ENCODE measurements around the gene NUP205.
"Not testable (repeated sequence)": the region's sequence is repeated elsewhere in the genome, so short reads cannot be mapped to it uniquely, and the experiment has no call there.

NUP205 gene

DNA sequence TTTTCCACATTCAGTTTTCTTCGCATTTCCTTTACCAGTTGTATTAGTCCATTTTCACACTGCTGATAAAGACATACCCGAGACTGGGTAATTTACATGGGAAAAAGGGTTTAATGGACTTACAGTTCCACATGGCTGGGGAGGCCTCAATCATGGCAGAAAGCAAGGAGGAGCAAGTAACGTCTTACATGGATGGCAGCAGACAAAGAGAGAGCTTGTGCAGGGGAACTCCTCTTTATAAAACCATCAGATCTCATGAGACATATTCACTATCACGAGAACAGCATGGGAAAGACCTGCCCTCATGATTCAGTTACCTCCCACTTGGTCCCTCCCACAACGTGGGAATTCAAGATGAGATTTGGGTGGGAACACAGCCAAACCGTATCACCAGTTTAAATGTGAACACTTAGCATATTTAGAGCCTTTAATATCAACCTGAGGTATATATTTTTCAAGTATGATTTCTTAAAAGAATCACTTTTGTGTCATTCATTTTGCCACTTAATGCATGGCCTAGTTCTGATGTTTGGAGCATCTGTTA is 111.2 kb downstream of the NUP205 start:
- not testable (repeated sequence) for DNase-seq

DNA sequence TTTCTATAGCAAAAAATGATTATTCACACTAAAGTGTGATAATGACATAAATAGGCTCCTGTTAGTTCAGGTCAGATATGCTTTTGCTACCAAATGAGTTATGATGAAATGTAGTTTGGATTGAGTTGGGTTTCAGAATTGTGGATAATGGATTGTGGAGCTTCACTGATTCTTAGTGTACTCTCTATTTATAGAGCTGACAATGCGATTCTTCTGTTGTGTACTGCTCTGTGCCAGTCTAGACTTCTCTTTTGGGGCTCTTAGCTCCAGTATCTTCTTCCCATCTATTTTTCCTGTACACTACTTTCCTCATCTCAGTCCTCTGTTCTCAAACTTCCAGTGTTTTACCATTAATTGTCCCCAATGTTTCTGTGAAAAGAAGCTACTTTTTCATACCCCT is 112.1 kb downstream of the NUP205 start:
- no peak for DNase-seq

DNA sequence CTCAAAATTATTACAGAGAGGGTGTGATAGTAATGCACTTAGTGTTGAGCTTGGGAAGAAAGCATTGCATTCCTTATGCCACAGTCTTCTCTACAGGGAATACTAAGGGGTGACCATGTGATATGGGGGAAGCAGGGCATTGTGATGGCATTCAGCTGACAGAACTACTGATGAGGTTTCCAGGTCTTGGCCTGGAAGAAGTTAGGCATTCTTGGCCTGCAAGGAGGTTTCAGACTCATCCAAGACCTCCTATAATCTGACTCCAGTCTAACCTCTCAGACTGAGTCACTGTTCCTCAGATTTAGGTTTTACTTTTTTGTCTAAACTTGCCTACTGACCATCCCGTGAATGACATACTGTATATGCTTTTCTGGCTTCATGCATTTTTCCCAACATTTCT is 112.5 kb downstream of the NUP205 start:
- no peak for DNase-seq

DNA sequence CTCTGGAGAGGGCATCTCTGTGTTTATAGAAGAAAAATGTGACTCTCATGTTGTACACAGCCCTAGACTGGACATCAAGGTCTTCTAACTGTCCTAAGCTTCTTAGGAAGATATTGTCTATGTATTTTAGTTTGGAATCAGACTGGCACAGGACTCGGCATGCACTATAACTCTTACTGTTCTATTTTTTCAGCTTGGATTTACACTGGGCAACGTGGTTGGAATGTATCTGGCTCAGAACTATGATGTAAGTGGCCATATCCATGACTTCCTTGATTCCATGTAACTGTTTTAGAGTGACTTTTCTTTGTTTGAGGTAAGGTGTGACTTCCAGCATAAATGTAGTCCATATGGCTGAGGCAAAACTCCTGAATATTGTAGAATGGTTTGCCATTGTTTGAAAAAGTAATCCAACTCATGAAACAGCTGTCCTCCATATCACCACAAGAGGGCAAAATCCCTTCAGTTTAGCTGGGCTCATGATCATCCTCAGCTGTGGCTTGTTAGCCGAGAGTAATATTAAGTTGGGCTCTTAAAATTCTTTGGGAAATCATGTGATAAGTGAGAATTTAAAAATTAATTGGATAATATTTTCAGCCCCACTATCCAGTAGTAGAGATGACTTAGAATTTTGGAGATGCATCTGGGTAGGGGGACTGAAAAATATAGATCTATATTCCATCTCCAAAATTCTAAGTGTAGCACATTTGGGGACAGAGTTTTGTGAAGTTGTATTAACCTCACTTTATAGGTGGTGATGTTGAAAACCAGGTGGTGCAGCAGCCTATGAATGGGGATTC is 115.0 kb downstream of the NUP205 start:
- peak; percentile 50 for DNase-seq

DNA sequence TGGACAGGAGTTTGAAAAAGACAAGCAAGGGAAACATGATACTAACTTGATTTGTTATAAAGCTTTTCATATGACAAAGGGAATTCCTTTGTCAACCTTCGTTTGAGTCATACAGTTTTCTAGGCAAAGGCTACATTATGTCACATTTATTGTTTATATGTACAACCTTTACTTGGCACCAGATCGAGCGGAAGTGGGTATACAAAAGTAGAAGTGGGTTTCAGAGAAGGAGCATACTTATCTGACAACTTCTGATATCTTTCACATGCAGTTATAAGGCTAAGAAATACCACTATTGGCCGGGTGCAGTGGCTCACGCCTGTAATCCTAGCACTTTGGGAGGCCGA is 115.6 kb downstream of the NUP205 start:
- no peak for DNase-seq

DNA sequence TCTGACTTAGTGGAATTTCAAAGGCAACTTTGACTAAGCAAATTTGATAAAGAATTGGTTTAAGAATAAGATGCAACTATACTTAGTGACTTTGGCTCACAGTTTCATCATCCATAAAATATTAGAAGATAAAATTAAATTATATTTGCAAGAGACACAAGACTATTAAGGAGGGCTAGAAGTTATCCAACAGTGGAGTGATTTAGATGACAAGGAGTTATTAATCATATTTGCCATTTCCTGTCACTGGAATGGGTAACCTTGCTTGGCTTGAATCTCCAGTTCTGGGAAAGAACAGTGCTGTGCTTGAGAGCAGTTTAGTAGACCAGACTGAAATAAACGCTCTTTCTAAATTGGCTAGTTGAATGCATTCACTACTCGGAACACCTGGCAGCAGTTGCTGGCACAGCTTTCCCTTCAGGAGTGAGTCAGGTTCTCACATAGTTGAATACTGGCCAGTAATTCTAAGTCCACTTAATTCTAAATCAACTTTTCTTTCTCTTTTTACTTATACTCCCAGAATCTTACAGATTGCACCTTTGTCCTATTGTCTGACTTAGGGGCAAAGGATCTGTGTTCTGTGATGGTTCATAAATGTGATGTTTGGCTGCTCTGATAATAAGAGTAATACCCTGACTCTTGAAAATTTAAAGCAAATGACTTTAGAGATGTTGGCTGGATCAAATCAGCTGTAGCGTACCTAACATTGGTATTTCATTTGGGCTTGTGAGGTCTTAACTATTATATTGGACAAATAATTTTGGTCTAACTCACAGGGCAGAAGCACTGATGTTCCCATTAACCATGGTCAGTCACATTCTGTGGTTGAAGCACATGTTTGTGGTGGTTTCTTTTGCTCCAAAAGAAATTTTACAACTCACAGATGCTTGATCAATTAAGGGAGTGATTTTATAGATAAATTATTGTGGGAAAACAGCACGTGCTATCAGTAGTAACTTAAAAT is 121.2 kb downstream of the NUP205 start:
- no peak for DNase-seq

DNA sequence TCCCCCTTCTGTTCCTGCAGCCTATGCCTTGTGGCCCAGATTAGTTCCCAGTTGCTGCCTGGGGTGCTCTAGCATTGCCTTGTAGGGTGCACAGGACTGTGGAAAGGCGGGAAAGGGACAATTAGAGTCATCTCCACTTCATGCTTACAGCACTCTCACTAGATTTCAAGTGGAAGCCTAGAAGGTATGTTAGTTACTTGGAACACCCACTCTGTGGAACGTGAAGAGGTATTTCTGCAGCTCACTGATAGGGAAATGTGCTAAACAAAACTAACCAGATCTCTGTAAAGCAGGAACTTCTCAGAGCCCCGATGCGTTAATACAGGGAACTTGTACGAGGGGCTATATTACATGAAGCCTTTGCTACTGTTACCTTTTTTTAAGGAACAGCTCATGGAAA is 124.0 kb downstream of the NUP205 start:
- no peak for DNase-seq

DNA sequence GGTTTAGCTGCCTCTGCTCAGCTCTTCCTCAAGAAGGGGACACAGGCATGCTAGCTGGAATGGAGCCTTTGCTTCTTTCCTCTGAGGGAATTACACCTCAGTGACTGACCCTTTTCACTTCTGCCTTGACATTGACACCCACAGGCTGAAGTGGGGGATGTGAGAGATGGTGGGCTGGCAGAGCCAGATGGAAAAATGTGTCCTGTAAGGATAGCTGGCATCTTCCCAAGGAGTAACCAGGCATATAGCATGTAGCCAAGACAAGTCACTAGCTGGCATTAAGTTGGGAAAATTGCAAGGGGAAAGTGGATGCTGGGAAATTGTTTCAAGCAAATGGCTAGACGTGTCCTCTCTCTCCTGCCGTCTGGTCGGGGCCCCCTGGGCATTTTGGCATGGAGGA is 124.5 kb downstream of the NUP205 start:
- peak; percentile 13 for DNase-seq

DNA sequence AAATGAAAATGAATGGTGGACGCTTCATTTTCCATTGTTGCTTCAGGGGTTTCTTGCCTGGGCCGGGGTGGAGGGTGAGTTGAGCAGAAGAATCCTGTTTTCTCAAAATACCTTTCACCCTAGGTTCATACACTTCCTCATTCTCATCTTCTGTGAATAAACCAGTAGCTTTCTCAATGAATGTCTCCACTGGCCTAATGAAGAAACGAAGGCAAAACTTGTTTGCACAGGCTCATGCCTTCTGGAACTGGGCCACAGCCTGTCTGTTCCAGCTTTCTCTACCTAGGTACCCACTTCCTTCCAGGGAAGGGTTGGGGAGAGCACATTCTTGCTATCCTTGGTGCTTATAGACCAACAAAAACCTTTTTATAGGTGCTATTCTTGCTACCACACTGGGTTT is 125.9 kb downstream of the NUP205 start:
- no peak for DNase-seq

DNA sequence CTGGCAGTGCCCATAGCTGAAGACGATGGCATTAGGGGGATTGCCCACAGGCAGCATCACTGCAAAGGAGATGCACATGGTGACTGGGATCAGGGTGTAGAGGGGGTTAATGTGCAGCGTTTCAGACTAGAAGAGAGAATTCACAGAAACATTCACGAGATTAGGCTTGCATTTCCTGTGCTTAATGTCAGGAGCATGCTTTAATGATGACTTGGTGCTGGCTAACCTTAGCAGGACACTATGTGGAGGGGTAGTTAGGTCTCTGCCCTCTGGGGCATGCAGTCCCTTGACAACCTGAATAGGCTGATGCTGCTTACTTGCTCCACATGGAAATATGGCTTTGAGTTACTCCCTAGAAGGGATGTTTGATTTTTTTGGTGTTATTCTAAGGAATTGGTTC is 126.4 kb downstream of the NUP205 start:
- DNase-seq = no peak

DNA sequence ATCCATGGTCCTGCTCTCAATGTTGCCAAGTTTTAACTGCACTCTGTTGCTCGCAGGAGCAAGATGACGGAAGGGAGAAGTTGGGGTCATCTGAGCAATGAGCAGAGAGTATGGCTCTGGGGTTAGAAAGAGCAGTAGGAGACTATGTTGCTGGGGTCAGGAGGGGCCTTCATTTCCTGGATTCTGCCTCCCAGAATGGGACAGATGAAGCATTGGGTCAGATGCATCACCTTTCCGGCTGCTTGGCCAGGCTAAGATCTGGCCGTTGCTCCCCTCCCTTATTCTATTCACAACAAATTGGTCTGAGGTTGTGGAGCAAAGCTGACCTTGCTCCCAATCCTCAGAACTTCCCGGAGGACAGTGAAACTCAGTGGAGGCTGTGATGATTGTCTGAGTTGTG is 127.0 kb downstream of the NUP205 start:
- no peak for DNase-seq

DNA sequence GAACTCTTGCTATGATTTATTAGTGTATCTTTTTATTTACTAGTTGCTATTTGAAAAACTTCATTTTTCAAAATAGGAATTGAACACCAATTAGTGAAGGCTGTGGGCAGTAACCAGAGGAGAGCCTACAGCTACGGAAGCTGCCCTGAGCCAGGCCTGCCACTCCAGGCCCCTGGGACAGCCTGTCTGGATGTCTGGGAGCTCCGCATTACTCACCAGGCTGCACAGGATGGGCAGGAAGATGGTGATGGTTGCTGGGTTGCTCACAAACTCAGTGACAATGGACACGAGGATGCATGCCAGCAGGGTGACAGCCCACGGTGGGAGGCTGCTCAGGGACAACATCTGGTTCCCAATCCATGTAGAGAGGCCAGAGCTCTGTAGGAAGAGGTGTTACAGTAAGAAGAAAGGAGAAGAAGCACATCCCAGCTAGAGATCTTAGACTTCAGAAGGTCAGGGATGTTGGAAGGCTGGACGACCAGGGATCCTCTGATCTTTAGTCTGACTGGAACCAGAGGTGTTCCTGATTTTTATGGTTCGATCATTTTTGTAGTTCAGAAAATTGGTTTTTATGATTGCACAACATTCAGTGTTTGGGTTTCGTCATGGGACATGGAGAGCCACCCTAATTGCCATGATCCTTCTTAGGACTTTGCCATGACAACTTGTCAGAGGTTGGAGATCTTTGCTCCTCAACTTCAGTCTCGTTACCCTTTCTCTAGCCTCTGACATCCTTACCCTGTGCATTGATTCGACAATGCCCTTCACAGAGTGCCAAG is 127.8 kb downstream of the NUP205 start:
- no peak for DNase-seq

DNA sequence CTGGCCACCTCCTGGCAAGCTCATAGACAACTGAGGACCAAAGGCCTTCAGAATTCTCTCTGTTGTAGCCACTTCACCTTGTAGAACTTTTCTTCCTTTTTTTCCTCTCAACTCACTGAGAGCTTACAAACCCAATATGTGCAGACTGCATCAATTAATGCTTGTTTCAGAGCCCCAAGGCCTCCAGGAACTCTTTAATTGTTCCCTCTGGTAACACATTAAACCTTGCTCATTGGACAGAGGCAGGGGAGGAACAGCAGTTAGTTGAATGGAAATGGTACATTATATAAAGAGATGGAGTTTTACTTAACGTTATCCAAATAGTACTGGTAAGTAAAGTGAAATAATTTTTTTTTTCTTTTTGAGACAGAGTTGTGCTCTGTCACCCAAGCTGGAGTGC is 129.7 kb downstream of the NUP205 start:
- DNase-seq = no peak

DNA sequence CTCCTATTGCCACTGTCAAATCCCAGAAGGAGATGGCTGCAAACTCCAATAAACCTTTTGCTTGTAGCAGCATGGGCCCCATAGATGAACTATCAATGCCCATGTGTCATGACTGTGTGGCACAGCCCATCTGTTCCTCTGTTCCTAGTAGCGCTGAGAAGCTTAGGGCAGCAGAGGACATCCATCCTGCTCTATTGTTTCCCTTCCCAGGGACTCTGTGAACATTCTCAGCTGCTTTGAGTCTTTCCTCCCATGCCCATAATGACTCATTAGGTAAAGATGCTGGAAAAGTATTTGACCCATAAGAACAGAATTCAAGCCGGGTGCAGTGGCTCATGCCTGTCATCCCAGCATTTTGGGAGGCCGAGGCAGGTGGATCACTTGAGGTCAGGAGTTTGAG is 132.8 kb downstream of the NUP205 start:
- DNase-seq = no peak

DNA sequence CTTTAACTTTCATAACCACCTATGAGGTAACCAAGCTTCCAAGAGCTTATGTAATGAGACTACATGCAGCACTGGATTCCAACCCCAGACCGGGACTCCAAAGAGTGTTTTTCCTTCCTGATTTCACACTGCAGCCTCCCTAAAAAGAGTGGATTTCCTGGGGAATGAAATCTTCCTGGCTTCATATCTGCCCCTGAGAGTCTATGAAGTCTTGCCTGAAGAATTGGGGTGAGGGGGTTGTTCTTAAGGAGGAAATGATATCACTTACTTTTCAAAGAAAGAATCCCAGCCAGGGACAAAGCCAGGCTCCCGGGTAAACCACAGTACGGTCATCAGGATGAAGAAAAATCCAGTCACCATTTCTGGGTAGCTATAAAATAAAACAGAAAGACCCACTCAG is 134.3 kb downstream of the NUP205 start:
- DNase-seq = no peak

DNA sequence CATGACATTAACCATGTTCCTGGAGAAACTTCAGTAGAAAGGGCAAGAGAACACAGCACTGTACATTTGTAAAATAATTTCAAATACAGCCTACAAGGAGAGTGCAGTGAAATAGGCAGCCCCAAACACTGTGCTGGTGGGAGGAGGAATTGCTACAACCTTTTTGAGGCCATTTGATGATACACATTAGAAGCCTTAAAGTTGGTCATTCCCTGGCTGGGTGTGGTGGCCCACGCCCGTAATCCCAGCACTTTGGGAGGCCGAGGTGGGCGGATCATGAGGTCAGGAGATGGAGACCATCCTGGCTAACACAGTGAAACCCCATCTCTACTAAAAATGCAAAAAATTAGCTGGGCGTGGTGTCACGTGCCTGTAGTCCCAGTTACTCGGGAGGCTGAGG is 134.9 kb downstream of the NUP205 start:
- not testable (repeated sequence) for DNase-seq

DNA sequence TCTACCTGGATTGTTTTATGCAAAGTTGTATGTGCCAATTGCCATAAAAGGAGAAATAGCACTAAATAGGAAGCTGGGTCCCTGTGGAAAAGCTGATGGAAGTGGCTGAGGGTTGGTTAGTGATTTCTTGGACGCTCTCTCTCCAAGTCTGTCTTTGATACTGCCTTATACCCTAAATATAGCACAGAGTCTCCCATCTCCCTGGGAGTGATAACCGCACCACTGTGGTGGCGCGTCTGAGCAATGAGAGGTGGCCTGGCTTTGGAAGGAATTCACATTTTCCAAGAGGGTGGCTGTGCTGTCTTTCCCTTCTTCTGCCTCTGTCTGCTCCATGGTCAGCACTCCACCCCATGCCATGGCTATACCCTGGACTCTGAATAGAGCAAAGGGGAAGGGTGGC is 135.8 kb downstream of the NUP205 start:
- no peak for DNase-seq

DNA sequence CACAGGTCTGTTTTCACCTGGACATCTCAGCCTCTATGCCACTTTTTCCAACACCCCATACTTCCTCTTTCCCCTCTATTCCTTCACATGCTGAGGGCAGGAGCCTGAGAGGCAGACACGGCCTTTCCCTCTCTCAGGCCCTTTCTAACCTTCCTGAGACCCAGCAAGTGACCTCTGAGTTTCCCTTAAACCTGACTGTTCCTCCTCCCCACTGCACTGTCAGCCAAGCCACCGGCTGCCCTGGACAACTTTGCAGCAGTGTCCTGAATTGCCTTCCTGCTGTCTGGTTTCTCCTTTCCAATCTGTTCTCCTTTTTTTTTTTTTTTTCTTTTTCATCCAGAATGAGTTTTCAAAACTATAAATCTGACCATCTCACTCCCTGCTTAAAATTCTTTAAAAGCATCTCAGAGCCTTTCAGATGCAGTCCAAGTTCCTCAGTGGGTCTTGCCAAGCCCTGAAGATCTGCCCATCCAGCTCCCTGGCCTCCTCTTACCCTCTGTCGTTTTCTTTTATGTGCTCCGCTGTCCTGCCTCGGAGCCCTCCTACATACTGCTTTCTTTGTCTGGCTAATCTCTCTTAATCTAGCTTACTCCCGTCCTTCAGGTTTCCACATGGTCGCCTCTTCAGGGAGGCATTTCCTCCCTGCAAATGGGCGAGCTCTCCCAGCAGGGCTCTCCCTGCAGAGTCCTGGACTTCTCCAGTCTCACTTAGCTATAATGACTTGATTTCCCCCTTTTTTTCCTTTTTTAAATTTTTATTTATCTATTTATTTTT is 139.7 kb downstream of the NUP205 start:
- no peak for DNase-seq
